NCI-H1694 (cell line): Measurements from ENCODE around the gene ARRB1.

Source experiments
- DNase-seq: peaks from one replicate; lab custom pipeline; 2025; lab: John Stamatoyannopoulos, UW

ARRB1 gene

DNA sequence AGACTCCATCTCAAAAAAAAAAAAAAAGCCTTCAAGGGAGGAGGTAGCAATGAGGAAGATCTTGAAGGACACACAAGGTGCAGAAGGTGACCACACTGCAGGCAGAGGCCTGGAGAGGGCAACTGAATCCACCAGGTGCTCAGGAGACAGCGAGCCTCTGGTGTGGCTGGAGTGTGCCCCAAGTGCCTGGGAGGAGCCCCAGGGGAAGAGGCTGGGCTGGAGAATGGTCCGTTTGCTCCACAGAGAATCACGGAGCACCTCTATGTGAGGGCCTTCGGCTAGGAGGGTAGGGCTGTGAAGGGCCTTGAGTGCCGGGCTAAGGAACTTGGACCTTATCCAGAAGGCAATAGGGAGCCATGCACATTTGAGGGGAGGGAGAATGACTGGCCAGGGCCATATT lies 50.3 kb downstream of the ARRB1 start:
- no peak for DNase-seq

DNA sequence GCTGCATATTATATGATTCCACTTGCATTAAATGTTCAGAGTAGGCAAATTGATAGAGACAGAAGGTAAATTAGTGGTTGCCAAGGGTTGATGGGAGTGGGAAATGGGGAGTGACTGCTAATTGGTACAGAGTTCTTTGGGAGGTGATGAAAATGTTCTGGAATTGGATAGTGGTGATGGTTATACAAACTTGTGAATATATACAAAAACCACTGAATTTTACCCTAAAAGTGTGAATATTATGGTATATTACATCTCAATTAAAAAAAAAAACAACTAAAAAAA lies 52.5 kb downstream of the ARRB1 start:
- DNase-seq, result no peak

DNA sequence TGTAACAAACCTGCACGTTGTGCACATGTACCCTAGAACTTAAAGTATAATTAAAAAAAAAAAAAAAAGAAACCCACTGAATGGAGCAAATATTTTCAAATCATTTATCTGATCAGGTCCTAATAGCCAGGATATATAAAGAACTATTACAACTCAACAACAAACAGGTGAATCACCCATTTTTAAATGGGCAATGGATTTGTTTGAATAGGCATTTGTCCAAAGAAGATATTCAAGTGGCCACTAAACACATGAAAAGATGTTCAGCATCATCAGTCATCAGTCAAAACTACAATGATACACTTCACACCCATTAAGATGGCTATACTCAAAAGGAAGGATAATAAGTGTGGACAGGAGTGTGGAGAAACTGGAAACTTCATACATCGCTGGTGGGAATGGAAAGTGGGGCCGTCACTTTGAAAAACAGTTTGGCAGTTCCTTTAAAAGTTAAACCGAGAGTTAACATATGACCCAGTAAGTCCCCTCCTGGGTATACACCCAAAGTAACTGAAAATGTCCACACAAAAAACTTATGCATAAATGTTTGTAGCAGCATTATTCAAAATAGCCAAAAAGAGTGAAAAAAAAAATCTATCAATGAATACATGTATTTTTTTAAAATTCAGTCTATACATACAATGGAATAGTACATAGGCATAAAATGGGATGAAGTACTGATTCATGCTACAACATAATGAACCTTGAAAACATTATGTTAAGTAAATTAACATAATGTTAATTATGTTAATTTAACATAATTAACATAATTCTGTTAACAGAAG lies 53.1 kb downstream of the ARRB1 start:
- DNase-seq, result no peak

DNA sequence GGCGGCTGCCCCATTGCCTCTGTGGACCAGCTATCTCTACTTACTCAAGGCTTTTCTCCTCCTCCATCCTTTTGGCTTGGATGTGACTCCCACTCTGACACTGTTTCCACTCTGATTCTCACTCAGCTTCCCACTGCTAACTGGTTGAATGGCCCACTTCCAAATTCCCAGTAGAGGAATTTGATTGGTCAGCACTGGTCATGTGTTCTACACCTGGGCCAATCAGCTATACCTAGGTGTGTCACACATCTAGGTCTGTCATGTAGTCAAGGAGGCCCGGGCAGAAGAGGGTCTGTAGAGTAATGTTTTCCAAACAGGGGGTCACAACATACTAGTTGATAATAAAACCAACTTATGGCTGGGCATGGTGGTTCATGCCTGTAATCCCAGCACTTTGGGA lies 57.6 kb downstream of the ARRB1 start:
- no peak for DNase-seq

DNA sequence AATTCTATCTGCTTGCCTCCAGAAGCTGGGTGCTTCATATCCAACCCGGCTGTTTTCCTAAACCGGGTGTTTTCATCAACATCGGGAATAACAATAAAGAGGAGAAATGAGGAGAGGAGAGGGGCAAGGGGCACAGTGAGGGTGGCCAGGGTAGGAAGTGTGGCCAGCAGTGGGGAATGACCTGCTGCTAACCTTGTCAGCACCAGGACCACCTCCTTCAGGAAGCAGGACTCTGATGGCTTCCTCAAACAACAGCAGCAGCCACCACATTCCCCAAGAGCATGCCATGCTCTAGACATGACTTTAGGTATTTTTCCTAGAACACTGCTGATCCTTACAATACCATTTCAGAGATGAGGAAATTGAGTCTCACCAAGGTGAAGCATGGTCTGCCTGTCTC lies 58.5 kb downstream of the ARRB1 start:
- no peak for DNase-seq

DNA sequence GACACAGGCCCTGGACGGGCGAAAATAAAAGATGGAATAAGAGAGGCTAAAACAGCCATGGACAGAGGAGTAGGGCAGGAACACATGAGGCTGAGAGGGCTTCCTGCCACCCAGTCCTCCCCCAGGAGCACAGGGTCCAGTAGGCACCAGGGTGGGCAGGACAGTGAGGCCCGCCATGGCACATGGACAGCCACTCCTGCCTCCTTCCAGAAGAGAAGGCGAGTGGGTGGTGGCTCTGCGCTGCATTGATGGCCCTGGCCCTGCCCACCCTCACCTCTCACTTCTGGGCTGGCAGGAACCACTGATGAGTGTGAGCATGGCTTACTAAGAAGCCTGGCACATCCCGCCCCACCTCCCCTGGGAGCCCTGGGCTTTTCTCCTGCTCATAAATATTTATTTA lies 59.7 kb downstream of the ARRB1 start:
- no peak for DNase-seq

DNA sequence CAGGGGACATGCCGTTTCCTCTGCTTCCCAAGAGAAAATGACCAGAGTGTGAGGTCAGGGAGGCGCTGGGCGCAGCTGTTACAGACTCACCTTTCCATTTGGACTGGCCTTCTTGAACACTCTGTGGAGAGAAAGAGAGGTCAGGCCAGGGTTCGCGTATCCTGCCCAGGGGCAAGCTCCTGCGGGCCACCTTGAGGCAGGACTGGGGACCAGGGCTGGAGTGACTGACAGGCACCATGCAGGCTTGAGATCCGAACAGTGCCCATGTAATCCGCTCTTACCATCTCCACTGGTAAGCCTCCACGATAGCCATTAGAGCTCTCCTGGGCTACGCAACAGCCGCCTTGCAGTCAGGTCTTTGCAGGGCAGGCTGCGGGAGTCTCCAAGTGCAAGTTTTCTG lies 61.5 kb downstream of the ARRB1 start:
- no peak for DNase-seq

DNA sequence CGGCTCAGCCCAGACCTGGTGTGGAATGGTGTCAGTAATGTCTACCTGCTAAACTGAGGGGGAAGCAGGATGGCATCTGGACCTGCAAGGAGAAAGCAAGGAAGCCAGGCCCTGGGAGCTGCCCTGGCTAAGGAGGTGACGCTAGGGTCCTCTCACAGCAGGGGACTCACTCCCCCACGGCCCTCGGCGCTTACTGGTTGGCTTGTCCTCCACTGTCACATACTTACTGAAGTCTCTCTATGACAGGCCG lies 62.0 kb downstream of the ARRB1 start:
- no peak for DNase-seq

DNA sequence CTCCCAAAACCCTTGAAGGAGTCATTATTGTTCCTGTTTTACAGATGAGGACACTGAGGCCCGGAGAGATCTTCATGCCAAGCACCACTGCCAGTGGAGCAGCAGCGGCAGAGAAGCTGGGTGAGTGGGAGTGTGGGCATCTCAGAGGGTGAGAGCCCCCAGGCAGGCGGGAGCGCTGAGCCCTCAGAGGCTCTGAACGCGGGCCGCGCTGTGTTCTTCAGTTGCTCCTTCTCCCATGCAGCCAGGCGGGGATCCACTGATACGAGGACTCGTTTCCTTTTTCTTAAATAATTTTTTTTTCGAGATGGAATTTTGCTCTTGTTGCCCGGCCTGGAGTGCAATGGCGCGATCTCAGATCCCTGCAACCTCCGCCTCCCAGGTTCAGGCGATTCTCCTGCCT lies 63.9 kb downstream of the ARRB1 start:
- DNase-seq, result no peak

DNA sequence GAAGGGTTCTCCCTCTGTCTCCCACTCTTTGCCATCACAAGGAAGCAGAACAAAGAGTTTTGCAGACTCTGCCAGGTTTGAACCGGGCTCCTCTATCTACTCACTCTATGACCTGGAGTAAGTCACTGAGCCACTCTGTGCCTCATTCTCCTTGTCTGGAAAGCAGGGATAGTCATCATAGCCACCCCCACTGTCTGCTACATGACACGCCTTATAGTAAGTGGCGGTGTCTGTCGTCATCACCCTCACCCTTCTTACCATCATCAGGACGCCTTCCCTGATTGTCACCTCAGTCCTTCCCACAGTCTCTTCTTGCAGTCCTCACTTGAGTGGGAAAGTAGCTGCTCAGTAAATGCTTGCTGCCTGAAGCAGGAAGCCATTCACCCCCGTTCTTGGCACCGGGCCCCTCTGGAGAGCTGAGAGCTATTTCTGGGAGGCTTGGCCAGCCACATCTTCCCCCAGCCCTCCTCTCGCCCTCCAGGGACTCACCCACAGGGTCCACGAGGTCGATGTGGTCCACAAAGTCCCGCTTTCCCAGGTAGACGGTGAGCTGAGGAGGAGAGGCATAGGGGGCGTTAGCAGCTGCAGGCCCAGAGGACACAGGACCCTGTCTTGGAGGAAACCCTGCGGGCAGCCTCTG lies 64.5 kb downstream of the ARRB1 start:
- no peak for DNase-seq

DNA sequence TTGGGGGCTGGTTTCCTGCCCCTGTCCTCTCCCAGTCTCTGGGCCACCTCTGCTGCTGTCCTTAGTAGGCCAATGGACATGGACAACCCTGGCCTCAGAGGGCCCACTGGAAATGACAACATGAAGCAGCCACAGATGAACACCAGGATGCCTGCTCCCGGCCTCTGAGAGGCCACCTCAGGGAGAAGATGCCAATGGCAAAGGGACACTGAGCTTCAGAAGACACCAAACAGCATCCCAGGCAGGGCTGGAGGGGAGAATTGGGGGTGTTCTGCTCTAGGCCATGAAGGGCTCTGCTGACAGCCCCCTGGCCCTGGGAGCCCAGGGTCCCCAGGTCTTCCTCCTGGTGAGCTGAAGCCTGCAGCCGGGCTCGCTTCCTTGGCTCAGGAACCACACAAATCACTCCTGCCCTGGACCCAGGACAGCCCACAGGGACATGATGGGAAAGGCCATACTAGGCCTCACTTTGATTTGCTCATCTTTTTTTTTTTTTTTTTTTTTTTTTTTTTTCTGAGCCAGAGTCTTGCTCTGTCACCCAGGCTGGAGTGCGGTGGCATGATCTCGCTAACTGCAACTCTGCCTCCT lies 65.6 kb downstream of the ARRB1 start:
- no peak for DNase-seq

DNA sequence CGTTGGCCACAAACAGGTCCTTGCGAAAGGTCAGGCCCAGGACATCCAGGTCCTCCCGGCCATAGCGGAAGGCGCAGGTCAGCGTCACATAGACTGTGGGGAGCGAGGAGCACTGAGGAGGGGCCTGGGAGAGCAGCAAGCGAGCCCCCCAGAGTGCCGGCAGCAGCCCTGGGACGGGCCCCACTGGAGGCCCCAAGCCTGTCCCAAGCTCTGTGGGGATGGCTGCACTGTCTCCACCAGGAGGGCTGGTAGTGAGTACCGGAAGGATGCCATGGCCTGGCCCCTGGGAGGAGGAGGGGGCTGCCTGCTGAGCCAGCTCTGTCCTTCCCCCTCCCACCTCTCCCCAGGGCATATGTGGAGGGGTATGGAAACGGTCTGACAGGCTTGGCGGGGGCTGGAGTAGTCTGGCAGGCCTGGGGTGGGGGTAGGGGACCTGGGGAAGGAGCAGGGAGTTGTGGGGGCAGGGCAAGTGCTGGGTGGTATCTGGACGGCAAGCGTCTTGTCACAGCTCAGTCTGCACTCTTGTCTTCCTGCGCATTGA lies 68.0 kb downstream of the ARRB1 start:
- DNase-seq, result no peak

DNA sequence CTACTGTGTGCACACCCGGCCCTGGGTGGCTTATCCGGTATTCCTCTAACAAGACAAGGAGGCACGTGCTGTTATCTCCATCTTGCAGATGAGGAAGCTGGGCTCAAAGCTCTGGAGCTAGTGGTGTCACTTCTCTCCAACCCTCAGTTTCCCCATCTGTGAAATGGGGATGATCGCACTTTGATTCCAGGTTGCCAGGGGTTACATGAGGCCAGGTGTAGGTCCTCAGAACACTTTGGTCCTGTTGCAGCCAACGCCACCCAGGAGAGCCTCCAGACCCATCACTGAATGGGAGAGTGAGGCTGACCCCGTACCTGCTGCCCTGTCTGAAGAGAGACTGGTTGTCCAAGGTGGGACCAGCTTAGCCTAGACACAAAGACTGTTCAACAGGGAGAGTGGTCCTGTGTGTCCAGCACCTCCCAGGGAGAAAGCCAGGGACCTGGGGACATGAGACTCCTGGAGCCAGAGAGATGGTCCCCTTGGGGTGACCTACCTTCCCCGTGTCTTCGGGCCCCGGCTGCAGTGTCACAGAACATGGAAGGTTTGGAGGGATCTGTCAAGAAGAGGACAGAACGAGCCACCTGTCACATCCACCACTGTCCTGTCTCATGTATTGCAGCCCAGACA lies 69.9 kb downstream of the ARRB1 start:
- DNase-seq, result no peak

DNA sequence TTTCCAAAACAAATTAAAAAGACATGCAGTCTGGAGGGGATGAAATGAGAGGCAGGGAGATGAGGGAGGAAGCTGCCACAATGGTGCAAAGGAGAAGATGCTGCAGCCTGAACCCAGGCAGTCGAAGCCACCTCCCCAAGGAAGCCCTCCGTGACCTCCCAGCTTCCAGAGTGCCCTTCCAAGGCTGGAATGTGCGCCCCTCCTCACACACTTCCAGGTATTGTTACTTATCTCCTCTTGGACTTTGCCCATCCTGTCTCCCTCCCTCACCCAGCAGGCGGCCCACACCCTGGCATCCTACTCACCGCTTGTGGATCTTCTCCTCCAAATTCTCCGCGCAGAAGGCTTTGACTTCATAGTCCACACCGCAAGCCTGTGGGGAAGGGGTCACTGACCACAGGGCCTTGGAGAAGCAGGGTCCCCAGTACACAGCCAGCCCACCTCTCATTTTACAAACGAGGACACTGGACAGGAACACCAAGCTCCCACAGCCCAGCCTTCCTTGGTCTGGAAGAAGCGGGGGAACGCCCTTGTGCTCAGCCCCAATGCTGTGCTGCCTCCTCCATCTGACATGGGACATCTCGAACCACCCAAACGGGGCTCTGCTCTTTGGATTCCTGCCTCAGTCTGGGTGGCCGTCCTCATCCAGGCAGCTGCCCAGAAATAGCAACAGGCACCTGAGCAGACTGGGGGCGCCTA lies 70.5 kb downstream of the ARRB1 start:
- no peak for DNase-seq

DNA sequence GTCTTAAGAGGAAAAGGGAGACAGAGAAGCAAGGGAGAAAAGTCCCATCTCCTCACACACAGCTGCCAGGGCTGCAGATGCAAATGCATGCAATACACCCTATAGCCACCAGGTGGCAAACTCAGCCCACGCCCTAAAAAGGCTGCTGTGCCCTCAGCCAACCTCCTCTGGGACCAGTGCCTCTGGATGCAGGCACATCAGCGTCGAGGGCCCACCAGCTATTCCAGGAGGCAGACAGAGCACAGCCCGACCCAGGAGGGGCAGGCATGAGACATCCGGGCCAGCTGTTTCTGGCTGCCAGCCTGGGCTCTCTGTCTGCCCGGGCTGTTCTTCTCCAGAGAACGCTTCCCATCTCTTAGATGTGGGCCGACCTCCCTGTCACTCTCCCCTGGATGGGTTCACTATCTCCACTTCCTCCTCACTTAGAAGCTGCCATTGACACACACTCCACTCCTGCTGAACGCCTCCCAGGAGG lies 71.2 kb downstream of the ARRB1 start:
- peak; percentile 88 for DNase-seq

DNA sequence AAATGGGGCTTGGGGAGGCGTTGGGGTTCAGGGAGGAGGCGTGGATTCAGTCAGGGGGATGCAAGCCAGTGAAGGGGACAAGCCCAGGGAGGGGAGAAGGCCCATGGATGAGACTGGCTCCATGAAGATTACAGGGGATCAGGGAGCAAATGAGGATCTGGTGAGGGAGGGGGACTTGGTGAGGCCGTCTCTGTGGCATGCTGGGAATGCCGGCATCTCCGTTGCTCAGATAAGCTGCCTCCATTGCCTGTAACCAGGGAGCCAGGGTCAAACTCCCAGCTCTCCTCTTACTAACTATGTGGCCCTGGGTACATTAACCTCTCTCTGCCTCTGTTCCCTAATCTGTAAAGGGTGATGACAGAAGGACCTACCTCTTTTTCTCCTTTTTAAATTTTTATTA lies 72.2 kb downstream of the ARRB1 start:
- DNase-seq, result no peak

DNA sequence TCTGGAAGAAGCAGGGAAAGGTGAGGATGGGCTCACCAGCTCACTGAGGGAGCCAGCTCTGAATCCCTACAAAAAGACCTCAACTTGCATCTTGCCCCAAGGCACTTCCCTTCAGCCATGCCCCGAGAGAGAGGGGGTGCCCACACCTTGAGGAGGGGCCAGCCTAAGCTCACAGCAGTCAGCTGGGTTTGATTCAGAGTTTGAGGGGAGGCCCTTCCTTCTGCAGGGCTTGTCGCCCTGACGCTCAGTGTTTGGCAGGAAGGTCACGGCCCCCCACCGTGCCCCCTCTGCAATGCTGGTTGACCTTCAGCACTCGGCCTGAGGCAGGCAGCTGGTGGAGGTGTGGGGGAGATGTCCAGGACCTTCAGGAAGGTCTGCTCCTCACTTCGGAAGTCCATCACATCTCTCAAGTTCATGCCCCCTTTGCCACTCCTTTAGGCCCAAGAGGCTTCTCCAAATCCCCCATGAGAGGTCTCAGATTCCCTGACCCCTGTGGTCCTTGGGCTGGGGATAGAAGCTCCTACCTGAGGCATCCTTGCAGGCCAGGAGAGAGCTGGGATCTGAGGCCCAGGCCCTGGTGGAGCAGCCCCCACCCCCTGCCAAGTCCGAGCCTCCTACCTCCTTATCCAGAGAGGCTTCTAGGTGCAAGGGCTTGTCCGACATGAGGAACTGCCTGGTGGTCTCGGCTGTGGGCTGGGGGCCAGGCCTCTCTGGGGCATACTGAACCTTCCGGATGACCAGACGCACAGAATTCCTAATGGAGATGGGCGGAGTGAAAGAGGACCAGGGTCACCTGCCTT lies 73.3 kb downstream of the ARRB1 start:
- DNase-seq, result no peak

DNA sequence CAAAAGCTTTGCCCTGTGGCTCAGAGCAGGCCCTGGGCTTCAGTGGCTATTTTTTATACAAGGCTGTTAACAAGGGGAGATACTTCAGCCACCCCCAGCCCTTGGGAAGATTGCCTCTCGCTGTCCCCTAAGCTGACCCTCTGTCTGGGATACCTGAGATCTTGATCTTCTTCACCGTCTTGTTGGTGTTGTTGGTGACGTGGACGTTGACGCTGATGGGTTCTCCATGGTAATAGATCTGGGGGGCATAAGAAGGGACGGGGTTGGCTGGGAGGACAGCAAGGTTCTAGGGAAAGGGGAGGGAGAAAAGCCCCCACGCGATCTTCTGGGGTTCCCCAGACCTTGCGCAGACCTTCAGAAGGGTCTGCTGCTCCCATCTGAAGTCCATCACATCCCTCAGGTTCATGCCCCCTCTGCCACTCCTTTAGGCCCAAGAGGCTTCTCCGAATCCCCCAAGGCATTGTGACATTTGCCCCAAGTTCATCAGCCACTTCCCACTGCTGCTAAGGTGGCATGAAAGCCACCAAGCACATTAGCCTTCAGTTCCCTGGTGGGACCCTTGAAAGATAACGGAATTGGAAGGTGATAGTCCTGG lies 74.2 kb downstream of the ARRB1 start:
- DNase-seq, result no peak

DNA sequence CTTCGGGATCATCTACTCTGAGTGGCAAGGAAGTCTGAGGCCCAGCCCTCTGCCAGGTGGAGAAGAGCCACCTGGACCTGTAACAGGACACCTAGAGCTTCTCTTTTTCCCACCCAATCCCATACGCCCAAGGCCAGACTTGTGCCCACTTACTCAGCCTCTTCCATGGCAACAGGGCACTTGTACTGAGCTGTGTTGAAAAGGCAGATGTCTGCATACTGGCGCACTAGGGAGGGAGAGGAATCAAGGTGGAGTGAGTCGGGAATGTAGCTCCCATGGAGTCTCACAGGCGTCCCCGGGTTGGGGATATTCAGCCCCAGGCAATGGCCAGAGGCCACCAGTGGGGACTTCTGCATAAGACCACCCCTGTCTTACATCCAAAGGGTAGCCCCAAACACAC lies 74.8 kb downstream of the ARRB1 start:
- DNase-seq, result no peak

DNA sequence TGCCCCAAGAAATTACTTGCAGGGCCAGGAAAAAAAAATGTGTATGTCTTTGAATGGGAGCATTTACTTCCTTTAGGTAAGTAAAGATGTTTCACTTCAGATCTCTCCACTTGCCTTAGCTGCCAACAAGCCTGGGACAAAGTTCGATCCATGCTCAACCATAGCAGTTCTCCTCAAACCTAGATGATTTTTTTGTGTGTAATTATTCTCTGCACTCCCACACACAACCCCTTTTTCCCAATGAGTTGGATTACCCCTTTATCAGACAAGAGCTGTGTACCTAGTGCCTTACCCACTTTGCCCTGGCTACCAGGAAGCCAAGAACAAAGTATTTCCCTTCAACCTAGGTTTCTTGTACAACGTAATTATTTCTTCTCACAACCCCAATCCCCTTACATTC lies 75.3 kb downstream of the ARRB1 start:
- no peak for DNase-seq

DNA sequence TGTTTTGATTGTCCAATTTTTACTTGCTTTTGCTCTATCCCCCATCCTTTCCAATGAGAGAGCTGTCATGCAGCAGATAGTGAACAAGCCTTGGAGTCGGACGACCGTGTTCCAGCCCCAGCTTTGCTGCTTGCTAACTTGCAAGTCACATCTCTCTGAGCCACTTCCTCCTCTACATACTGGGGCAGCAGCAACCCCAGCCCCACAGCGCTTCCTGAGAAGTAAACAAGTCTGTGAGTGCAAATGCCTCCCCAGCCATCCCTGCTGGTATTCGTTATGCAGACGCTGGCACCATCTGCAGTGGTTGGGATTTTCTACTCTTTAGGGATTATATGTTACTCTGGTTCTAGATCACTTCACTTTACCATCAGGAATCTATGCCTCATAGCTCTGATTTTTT lies 75.9 kb downstream of the ARRB1 start:
- peak; percentile 3 for DNase-seq
